HUDEP-2 (cell line): ENCODE measurements around the gene TAS2R43.
"Not testable (repeated sequence)": the region's sequence is repeated elsewhere in the genome, so short reads cannot be mapped to it uniquely, and the experiment has no call there.

ENCODE experiments used
- DNase-seq, 76 experiments: peaks; one replicate each; lab custom pipeline; 2025; ENCODE audit not compliant: unreplicated experiment in 76 of 76; lab: John Stamatoyannopoulos, UW

The TAS2R43 gene, protein sequence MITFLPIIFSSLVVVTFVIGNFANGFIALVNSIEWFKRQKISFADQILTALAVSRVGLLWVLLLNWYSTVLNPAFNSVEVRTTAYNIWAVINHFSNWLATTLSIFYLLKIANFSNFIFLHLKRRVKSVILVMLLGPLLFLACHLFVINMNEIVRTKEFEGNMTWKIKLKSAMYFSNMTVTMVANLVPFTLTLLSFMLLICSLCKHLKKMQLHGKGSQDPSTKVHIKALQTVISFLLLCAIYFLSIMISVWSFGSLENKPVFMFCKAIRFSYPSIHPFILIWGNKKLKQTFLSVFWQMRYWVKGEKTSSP

DNA sequence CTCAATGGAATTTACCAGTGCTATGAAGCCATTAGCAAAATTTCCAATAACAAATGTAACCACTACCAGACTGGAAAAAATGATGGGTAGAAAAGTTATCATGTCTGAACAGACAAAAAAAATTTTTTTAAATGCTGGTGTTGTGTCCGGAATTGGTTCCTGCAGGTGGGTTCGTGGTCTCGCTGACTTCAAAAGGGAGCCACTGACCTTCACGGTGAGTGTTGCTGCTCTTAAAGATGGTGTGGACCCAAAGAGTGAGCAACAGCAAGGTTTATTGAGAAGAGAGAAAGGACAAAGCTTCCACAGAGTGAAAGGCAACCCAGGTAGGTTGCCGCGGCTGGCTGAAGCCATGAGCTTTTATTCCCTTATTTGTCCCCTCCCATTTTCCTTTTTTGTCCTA lies at the start of gene TAS2R43:
Gene TAS2R43, minus strand, starts transcription at position 186 of the 400 bp plus-strand sequence. Its CDS starts 84 bp downstream, at position 102.
- peak in 1 of 76 experiments; percentile 4 for DNase-seq

DNA sequence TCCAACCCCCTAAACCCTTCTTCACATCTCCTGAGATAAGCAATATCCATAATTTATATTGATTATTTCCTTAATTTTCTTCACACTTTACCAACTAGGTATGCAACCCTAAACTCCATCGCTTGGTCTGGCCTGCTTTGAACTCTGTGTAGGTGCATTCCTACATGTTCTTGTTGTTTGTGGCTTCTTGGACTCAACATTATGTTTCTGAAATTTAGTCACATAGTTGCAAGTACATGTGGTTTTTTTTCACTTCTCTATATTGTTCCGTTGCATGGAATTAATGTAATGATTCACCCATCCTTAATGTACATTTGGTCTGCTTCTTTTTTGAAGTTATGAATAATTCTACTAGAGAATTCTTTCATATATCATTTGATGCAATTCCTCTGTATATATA lies 44.0 kb upstream of the TAS2R43 start:
- no peak for DNase-seq

DNA sequence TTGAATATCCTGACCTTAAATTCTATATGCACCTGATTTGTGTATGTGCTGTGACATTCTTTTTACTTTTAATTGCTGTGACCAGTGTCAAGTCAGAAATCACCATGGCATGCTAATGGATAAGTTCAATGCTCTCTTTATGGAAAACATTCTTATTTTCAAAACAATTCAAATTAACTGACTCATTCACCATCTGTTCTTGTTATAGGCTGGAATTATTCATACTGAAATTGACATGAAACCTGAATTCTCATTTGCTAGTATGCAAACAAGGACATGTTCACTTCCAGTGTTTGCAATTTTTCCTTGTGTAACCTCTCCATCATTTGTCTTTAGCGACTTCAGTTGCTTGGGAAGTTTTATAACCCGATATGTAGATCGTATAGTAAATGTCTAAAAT lies 42.2 kb upstream of the TAS2R43 start, which contains the start of gene TAS2R30:
Gene TAS2R30, minus strand, starts transcription at position 340 of the 400 bp plus-strand sequence. CDS start 400 bp downstream, outside the sequence.
- DNase-seq: no peak

DNA sequence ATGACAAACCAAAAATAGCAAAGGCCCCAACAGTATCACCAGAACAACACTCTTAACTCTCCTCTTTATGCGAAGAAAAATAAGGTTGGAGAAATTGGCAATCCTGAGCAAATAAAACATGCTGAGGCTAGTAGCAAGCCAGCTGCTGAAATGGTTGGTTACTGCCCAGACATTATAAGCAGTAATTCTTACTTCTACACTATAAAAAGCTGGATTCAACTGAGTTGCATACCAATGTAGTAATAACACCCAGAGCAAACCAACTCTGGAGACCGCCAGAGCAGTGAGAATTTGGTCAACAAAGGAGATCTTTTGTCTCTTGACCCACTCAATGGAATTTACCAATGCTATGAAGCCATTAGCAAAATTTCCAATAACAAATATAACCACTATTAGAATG lies 41.7 kb upstream of the TAS2R43 start:
- DNase-seq: no peak

DNA sequence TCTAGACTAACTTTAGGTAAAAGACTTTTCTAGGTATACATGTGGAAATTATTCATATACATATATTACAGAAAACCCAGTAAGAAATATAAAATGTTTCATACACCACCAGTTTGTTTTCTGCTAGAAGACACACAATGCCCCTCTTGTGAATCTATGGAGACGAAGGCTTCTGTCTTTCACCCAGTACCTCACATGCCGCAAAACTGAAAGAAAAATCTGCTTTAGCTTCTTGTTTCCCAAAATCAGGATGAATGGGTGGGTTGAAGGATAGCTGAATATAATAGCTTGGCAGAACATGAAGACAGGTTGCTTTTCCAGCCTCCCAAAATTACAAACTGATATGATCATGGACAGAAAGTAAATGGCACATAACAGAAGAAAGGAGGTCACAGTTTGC lies 41.0 kb upstream of the TAS2R43 start:
- DNase-seq: no peak

DNA sequence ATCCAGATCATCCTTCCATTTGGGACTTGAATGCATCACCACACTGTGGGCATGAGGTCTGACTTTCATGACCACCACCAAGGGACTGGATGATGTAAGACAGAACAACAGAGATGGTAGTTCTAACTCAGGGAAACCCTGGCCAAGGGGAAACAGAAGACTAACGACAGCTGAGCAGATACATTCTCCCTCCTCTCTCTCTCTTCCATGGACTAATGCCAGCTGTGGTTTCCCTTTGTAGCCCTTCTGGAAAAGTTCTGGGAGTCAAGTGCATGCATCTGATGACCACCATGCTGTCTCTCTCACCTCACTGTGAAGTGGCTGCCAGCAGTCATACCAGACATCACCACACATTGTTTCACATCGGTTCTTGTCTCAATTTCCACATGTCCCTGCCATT lies 38.9 kb upstream of the TAS2R43 start:
- DNase-seq: no peak

DNA sequence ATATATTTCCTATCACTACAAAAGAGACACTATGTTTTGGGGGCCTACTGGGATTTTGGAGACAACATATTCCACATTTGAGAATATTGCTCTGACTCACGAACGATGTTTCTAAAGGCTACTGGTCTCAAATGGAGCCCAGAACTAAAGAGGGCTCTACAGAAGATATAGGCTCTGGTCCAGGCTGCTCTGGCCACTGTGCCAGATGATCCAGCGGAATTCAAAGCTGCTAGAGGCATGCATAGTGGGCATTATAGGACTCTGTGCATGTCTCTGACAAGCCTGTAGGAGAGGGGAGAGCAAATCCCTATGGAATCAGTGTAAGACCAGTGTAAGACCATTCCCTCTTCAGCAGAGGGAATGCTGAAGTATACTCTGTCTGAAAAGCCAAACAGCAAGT lies 38.3 kb upstream of the TAS2R43 start:
- no peak for DNase-seq

DNA sequence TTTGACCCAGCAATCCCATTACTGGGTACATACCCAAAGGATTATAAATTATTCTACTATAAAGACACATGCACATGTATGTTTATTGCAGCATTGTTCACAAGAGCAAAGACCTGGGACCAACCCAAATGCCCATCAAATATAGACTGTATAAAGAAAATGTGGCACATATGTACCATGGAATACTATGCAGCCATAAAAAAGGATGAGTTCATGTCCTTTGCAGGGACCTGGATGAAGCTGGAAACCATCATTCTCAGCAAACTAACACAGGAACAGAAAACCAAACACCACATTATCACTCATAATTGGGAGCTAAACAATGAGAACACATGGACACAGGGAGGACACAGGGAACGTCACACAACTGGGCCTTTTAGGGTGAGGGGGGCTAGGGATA lies 22.0 kb upstream of the TAS2R43 start:
- not testable (repeated sequence) for DNase-seq

DNA sequence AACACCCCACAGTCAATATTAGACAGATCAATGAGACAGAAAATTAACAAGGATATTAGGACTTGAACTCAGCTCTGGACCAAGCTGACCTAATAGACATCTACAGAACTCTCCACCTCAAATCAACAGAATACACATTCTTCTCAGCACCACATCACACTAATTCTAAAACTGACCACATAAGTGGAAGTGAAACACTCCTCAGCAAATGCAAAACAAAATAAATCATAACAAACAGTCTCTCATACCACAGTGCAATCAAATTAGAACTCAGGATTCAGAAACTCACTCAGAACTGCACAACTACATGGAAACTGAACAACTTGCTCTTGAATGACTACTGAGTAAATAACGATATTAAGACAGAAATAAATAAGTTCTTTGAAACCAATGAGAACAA lies 19.1 kb upstream of the TAS2R43 start:
- DNase-seq: not testable (repeated sequence)

DNA sequence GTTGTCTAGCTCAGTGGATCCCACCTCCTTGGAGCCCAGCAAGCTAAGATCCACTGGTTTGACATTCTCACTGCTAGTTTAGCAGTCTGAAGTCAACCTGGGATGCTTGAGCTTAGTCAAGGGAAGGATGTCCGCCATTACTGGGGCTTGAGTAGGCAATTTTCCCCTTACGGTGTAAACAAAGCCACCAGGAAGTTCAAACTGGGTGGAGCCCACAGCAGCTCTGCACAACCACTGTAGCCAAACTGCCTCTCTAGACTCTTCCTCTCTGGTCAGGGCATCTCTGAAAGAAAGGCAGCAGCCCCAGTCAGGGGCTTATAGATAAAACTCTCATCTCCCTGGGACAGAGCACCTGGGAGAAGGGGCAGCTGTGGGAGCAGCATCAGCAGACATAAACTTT lies 16.7 kb upstream of the TAS2R43 start:
- DNase-seq: no peak

DNA sequence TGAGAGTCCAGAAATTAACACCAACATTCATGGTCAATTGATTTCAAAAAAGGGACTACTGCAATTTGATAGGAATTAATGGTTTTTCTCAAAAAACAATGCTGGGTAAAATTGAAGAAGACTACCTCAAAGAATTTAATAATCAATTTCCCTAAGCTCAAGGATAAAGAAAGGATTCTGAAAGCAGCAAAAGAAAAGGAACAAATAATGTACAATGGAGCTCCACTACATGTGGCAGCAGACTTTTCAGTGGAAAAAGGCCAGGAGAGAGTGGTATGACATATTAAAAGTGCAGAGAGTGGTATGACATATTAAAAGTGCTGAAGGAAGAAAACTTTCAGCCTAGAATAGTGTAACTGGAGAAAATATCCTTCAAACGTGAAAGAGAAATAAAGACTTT lies 15.6 kb upstream of the TAS2R43 start:
- DNase-seq: no peak

DNA sequence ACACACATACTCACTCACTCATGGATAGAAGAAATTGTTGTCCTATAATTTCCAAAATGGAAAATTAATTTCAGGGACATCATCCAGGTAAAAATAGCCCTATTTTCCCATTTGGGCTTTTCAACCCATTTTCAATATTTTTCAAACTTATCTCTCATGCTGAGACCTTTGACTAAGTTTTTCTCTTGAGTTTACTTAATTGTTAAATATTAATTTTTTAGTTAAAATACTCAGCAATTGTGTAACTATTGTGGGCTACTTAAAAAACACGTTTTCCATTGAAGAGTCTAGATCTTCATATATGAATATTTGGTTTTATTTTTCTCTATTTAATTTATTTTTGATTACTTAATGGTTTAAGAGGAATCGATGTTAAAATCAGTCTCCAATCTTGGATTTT lies 14.2 kb upstream of the TAS2R43 start:
- DNase-seq: no peak

DNA sequence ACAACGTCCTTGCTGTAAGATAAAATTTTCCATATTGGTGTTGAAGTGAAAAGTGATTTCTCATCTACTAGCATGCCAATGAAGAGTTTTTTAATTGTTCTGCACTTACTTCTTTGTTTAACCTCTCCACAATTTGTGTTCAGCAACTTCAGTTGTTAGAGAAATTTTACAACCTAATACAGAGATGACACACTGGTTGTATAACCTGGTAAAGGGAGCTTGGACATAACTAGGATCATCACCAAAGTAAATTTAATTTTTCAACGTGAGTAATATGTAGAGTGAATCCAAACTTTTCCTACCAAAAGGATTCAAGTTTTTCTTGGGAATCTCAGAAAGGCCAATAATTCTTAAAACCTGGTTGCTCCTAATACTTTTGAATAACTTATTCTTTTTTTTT lies 13.4 kb upstream of the TAS2R43 start:
- DNase-seq: no peak

DNA sequence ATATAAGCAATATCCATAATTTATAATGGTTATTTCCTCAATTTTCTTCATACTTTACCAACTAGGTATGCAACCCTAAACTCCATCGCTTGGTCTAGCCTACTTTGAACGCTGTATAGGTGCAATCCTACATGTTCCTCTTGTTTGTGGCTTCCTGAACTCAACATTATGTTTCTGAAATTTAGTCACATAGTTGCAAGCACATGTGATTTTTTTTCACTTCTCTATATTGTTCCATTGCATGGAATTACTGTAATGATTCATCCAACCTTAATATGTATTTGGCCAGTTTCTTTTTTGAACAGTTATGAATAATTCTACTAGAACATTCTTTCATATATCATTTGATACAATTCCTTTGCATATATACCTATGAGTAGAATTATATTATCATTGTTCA lies 2.8 kb upstream of the TAS2R43 start:
- not testable (repeated sequence) for DNase-seq

DNA sequence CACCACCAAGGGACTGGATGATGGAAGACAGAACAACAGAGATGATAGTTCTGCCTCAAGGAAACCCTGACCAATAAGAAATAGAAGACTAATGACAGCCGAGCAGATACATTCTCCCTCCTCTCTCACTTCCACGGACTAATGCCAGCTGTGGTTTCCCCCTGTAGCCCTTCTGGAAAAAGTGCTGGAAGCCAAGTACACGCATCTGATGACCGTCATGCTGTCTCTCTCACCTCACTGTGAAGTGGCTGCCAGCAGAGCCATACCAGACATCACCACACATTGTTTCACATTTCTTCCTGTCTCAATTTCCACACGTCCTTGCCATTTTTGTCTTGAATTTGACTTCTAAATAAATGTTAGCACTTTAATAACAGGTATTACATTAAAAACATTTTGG lies 2.9 kb downstream of the TAS2R43 start:
- no peak for DNase-seq

DNA sequence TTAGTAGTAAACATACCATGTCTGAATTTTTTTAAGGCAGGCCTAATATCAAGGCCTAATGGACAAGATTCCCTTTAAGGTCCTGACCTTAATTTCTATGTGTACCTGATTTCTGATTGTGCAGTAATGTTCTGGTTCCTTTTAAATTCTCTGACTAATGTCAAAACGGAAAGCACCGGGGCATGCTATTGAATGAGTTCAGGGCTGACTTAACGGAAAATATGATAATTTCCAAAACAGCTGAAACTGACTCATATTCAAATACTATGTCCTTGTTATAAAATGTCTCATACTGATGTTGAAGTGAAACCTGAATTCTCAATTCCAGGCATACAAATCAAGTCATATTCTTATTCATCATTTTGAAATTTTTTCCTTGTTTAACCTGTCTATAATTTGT lies 6.7 kb downstream of the TAS2R43 start:
- no peak for DNase-seq

DNA sequence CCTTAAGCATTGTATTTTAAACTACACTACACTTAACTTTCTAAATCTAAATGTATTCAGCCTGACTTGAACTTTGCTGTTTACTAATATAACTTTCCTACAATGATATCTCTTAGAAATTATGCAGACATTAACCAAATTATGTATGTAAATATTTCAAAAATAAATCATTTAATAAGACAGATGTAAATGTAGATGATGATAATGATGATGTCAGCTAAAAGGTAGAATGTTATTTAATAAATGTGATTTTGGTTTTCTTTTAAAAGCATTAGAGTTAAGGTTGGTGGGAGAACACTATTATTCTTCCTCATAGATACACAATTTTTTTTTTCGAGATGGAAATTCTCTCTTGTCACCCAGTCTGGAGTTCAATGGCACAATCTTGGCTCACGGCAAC lies 10.1 kb downstream of the TAS2R43 start:
- no peak for DNase-seq

DNA sequence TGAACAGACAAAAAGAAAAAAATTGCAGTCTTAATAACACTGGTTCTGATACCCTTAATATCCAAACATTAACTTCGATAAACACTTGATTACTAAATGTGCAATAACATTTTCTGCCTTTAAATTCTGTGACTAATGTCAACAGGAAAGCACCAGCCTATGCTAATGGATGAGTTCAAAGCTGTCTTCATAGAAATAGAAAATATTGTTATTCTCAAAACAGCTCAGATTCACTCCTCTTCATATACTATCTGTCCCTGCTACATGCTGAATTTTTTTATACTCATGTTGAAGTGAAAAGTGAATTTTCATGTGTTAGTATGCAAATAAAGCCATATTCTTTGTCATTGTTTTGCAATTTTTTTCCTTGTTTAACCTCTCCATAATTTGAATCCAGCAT lies 13.9 kb downstream of the TAS2R43 start:
- no peak for DNase-seq

DNA sequence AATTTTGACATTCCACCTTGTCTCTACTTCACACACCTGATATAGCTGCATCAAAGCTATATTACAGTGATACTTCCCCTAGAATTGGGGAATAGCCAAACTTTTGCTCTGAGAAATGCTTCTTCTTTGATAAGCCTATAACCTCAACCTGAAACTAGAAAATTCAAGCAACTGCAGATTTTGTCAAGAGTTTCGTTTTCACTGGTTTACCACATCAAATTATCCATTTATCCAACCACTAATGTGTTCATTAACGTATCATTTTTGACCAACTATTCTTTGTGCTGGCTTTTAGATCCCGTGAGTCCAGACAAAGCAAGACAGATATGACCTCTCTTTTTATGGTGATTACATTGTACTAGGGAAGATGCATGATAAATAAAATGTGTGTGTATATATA lies 16.5 kb downstream of the TAS2R43 start:
- no peak for DNase-seq

DNA sequence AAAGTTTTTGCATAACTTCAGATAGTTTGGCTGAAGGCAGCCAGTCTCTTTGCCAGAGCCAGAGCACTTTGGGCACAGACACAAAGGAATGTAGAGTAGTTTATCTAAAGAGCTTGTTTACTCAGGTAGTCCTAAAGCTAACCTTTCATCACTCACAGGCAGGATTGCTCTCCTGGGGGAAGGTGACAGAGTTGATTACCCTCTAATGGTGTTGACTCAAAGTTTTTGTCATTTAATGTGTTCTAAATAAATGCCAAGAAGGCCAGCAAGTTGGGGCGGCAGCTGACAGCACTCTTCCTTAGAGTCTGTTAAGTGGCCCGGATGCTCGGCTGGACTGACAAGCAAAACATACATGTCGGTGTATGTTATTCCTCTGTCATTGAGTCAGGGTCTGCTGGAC lies 20.7 kb downstream of the TAS2R43 start:
- DNase-seq: no peak

DNA sequence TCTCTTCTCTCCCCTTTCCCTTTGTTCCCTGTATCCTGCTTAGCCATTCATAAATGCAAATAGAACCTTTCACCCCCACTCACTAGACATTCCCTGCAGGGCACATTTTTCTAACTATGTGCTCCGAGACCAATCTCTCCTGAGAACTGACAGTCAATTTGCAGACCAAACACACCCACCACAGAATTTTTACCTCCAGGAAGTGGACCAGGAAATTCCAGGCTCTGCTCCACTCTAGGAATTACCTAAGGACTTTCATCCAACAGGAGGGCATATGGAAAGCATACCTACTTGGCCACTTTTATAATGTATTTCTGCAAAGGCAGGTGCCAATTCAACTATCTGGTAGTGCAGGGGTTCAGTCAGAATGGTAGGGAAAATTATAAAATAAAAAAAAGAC lies 21.1 kb downstream of the TAS2R43 start:
- DNase-seq: no peak

DNA sequence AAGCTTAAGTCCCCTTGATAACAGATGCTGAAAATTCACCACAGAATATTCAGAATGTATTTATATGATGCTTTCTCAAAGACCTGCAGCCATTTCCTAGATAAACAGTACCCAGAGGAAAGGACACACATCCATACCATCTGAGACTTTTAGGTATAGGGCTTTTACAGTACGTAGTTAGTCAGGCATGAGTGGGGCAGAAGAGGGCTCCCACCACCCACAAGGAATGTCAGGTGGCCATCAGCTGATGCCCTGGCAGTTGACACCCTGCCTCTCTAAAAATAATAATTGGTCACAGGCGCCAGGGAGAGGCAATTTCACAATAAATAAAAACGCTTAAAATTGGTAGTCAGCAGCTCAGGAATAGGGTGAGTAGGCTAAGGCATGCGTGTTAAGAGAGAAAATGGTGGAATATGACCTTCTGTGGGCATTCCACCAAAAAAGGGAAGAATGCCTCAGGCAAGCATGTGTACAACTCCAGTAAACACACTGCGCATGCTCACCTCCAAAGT lies 22.2 kb downstream of the TAS2R43 start:
- no peak for DNase-seq

DNA sequence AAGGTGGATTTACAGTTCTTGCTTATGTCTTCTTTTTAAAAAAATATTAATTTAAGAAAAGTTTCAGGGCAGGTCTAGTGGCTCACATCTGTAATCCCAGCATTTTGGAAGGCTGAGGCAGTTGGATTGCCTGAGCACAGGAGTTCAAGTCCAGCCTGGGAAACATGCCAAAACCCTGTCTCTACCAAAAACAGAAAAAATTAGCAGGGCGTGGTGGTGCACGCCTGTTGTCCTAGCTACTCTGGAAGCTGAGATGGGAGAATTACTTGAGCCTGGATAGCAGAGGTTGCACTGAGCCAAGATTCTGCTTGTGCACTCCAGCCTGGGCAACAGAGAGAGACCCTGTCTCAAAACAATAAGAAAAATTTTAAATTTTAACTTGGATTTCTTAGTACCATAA lies 24.6 kb downstream of the TAS2R43 start:
- peak in 31 of 76 experiments; percentile 0 to 48 (median 12) for DNase-seq
